ENCODE data around the gene TTC5. TPM values are rescaled to one million over a fixed set of nuclear protein-coding genes. Genes with fewer than 3 reads are reported as not detected.

Gene TTC5
- polyA plus RNA-seq, 1 donor (not counting 4 experiments of a cell fraction or from before 2014, with no cell fraction given) = 19.2 TPM

GRCh38 chr14:20247646-20248246 lies 58.0 kb downstream of the TTC5 start:
- no peak for FAIRE-seq
- H3K9me3 ChIP-seq (ENCODE audit: control insufficient read depth, low read depth, low read length) = no peaks in the 10 kb centered on the region
- H3K9me1 ChIP-seq (ENCODE audit: control insufficient read depth, extremely low read depth, insufficient read depth, low read length) = no peaks in the 10 kb centered on the region
- no peaks in the 10 kb centered on the region for H3K79me2 ChIP-seq (ENCODE audit: control insufficient read depth, insufficient read depth, low read length)
- no peak overlapping the region for H3K27ac ChIP-seq (ENCODE audit: control insufficient read depth, insufficient read depth, low read length)
- TF ChIP-seq EZH2 (IDR thresholded peaks at IDR 0.05; ENCODE audit: low read length) (no peak), CTCF (optimal IDR thresholded peaks at IDR 0.05 in 1 of 3, IDR thresholded peaks at IDR 0.05 in 1 of 3, conservative IDR thresholded peaks at IDR 0.05 in 1 of 3; ENCODE audit: extremely low read depth in 1 of 3, insufficient read depth in 2 of 3, low read length in 3 of 3) (peak; percentile 35 to 64 (median 43))
- no peaks in the 10 kb centered on the region for H3K27me3 ChIP-seq (ENCODE audit: control insufficient read depth, extremely low read depth, insufficient read depth, low read length)
- H3K9ac ChIP-seq (ENCODE audit: control insufficient read depth, extremely low read depth, insufficient read depth, low read length) = no peak overlapping the region
- dilution Hi-C loops (cut with MboI; ENCODE audit: extremely low pct_ligation_motif_present, low sequenced_read_pairs) = no loop called here
- H3K4me3 ChIP-seq (ENCODE audit: control insufficient read depth in 2 of 3, extremely low read depth in 1 of 3, insufficient read depth in 2 of 3, low read depth in 1 of 3, low read length in 3 of 3) = no peak overlapping the region
- no peaks in the 10 kb centered on the region for H4K20me1 ChIP-seq (ENCODE audit: control insufficient read depth, extremely low read depth, insufficient read depth, low read length)
- no peak overlapping the region for H3K4me2 ChIP-seq (ENCODE audit: control insufficient read depth, extremely low read depth, insufficient read depth, low read depth, low read length)
- no peak for DNase-seq (ENCODE audit: low read depth, low spot score)
- no peak overlapping the region for H2AFZ ChIP-seq (ENCODE audit: control insufficient read depth, low read length)
- no peaks in the 10 kb centered on the region for H3K4me1 ChIP-seq (ENCODE audit: control insufficient read depth, extremely low read depth, insufficient read depth, low read length)
- no peaks in the 10 kb centered on the region for H3K36me3 ChIP-seq (ENCODE audit: control insufficient read depth in 2 of 2, extremely low read depth in 1 of 2, insufficient read depth in 2 of 2, low read length in 2 of 2)

Small RNA genes within 50 kb of the gene (small RNA-seq; reads per million reads assigned to genes)
- gene SNORA79B (ENCODE audit: insufficient read length in 3 of 3, low read depth in 3 of 3, low replicate concordance in 1 of 3) (0 to 1.8 (median 0.40) reads per million in 3 experiments), gene SNORD126 (ENCODE audit: insufficient read length in 3 of 3, low read depth in 3 of 3, low replicate concordance in 1 of 3) (5.3 to 267 (median 162) reads per million in 3 experiments)

Other genes starting within 250 kb of the TTC5 start
- gene OR4L1, start 245.9 kb downstream of the TTC5 start, polyA plus RNA-seq = not detected in 3 replicates
- not detected in 3 replicates for gene OR4K17, start 195.2 kb downstream of the TTC5 start, polyA plus RNA-seq
- gene OR4N5, start 167.1 kb downstream of the TTC5 start, polyA plus RNA-seq = not detected in 3 replicates
- not detected in 3 replicates for gene OR11G2, start 115.1 kb downstream of the TTC5 start, polyA plus RNA-seq
- gene OR11H6, start 82.2 kb downstream of the TTC5 start, polyA plus RNA-seq = not detected in 3 replicates
- not detected in 3 replicates for gene OR11H7, start 77.0 kb downstream of the TTC5 start, polyA plus RNA-seq
- not detected in 3 replicates for gene OR11H4, start 66.7 kb downstream of the TTC5 start, polyA plus RNA-seq
- 49.0 to 65.8 TPM (median 49.4 TPM) in 3 replicates for gene CCNB1IP1, start 27.3 kb upstream of the TTC5 start, polyA plus RNA-seq
- gene PARP2, start 37.7 kb upstream of the TTC5 start, polyA plus RNA-seq = 13.8 to 24.7 TPM (median 24.1 TPM) in 3 replicates
- gene TEP1, start 107.5 kb upstream of the TTC5 start, polyA plus RNA-seq = 12.5 to 16.6 TPM (median 12.8 TPM) in 3 replicates
- gene KLHL33, start 130.2 kb upstream of the TTC5 start, polyA plus RNA-seq = not detected in 3 replicates
- gene OSGEP, start 148.9 kb upstream of the TTC5 start, polyA plus RNA-seq = 28.8 to 36.6 TPM (median 34.5 TPM) in 3 replicates
- 211 to 234 TPM (median 212 TPM) in 3 replicates for gene APEX1, start 149.3 kb upstream of the TTC5 start, polyA plus RNA-seq
- gene PIP4P1, start 155.5 kb upstream of the TTC5 start, polyA plus RNA-seq = 34.4 to 37.5 TPM (median 35.6 TPM) in 3 replicates
- gene PNP, start 163.5 kb upstream of the TTC5 start, polyA plus RNA-seq = 227 to 325 TPM (median 243 TPM) in 3 replicates
- not detected in 3 replicates for gene RNASE10, start 199.6 kb upstream of the TTC5 start, polyA plus RNA-seq